GM18858 (cell line): Measurements from ENCODE around the gene GLYR1.
"Not testable (repeated sequence)": the region's sequence is repeated elsewhere in the genome, so short reads cannot be mapped to it uniquely, and the experiment has no call there.

Source experiments
- ATAC-seq: cut with Tn5 transposase; IDR thresholded peaks from one replicate; pipeline ENCODE4 v1.9.1; 2021; ENCODE audit not compliant: unreplicated experiment

Gene GLYR1

GRCh38 chr16:4790261-4790660 is 56.8 kb downstream of the GLYR1 start:
- no peak for ATAC-seq

GRCh38 chr16:4788910-4789309 is 58.2 kb downstream of the GLYR1 start:
- ATAC-seq: no peak

- ATAC-seq: no peak
These were observed 58.6 kb downstream of the GLYR1 start for GRCh38 chr16:4788489-4788889.

GRCh38 chr16:4787627-4788482 is 59.2 kb downstream of the GLYR1 start, which contains the start of gene SEPTIN12:
TSS of gene SEPTIN12 (minus strand) at chr16:4788345. CDS start at chr16:4787645, 700 bp downstream.
- no peak for ATAC-seq

- no peak for ATAC-seq
These were observed 60.0 kb downstream of the GLYR1 start for GRCh38 chr16:4787068-4787467.

GRCh38 chr16:4785758-4786433 is 61.2 kb downstream of the GLYR1 start:
- no peak for ATAC-seq

- ATAC-seq: not testable (repeated sequence)
These were observed 62.6 kb downstream of the GLYR1 start for GRCh38 chr16:4784444-4784987.

- ATAC-seq: no peak
These were observed 63.1 kb downstream of the GLYR1 start for GRCh38 chr16:4783951-4784336.

GRCh38 chr16:4783251-4783950 is 63.7 kb downstream of the GLYR1 start:
- no peak for ATAC-seq

GRCh38 chr16:4780235-4780634 is 66.9 kb downstream of the GLYR1 start:
- ATAC-seq: no peak

- no peak for ATAC-seq
These were observed 69.1 kb downstream of the GLYR1 start for GRCh38 chr16:4778050-4778392.

GRCh38 chr16:4777339-4778049 is 69.6 kb downstream of the GLYR1 start:
- ATAC-seq: no peak

GRCh38 chr16:4776141-4776705 is 70.9 kb downstream of the GLYR1 start:
- ATAC-seq: no peak

- ATAC-seq: no peak
These were observed 72.1 kb downstream of the GLYR1 start for GRCh38 chr16:4775005-4775404.

- ATAC-seq: no peak
These were observed 74.7 kb downstream of the GLYR1 start for GRCh38 chr16:4772351-4772750.

- ATAC-seq: no peak
These were observed 75.4 kb downstream of the GLYR1 start for GRCh38 chr16:4771646-4772045.

- ATAC-seq: no peak
These were observed 77.8 kb downstream of the GLYR1 start for GRCh38 chr16:4769306-4769638.

GRCh38 chr16:4768549-4769305 is 78.4 kb downstream of the GLYR1 start:
- peak; percentile 43 for ATAC-seq

- peak; percentile 1 for ATAC-seq
These were observed 79.1 kb downstream of the GLYR1 start for GRCh38 chr16:4767872-4768548.
